Fibroblast of lung (primary cell): ENCODE results near the gene SIK3. TPM values are rescaled to one million over a fixed set of nuclear protein-coding genes. Genes with fewer than 3 reads are reported as not detected.
A peak's percentile ranks its signal among the peaks of the same experiment; 100 is the strongest.

Experiments used
- DNase-seq, 2 donors: peaks; one replicate each; pipeline versions ENCODE4 v3.0.0 to v3.0.0-alpha.2; 2010; ENCODE audit warnings: low read depth in 2 of 2
- H2AFZ ChIP-seq: 2 replicates; pipeline ENCODE4 v1.5.1; 2012; ENCODE audit warnings: low read length, control low read depth, inconsistent platforms
- H3K27ac ChIP-seq: 2 replicates; pipeline ENCODE4 v1.5.1; 2011; ENCODE audit warnings: low read length, control low read depth; ENCODE audit not compliant: insufficient read depth
- H3K27me3 ChIP-seq: 2 replicates; pipeline ENCODE4 v1.5.1; 2011; ENCODE audit warnings: mild to moderate bottlenecking, low read length; ENCODE audit not compliant: control insufficient read depth, insufficient read depth
- H3K36me3 ChIP-seq: 2 replicates; pipeline ENCODE4 v1.5.1; 2011; ENCODE audit warnings: low read length; ENCODE audit not compliant: control insufficient read depth, insufficient read depth
- H3K4me1 ChIP-seq: 2 replicates; pipeline ENCODE4 v1.5.1; 2011; ENCODE audit warnings: low read length; ENCODE audit not compliant: control insufficient read depth, insufficient read depth; ENCODE audit errors: extremely low read depth
- H3K4me2 ChIP-seq: 2 replicates; pipeline ENCODE4 v1.5.1; 2011; ENCODE audit warnings: low read length, control low read depth; ENCODE audit not compliant: insufficient read depth; ENCODE audit errors: extremely low read depth
- H3K4me3 ChIP-seq, 4 experiments: fragments of 200-600 bp in 1 of 4; sonication (generic) in 1 of 4; replicated peaks in 1 of 4; 2 replicates each; pipeline ENCODE4 v1.5.1; 2011 to 2016; ENCODE audit warnings: low read length in 4 of 4, low read depth in 3 of 4, mild to moderate bottlenecking in 3 of 4, control low read depth in 2 of 4, inconsistent platforms in 1 of 4, mixed read lengths in 1 of 4; ENCODE audit not compliant: insufficient read depth in 1 of 4; ENCODE audit errors: control extremely low read depth in 1 of 4
- H3K79me2 ChIP-seq: 2 replicates; pipeline ENCODE4 v1.5.1; 2012; ENCODE audit warnings: mild to moderate bottlenecking, low read length, inconsistent platforms; ENCODE audit not compliant: control insufficient read depth, insufficient read depth
- H3K9ac ChIP-seq: 2 replicates; pipeline ENCODE4 v1.5.1; 2011; ENCODE audit warnings: mild to moderate bottlenecking, low read length, control low read depth; ENCODE audit not compliant: insufficient read depth
- H3K9me3 ChIP-seq: 2 replicates; pipeline ENCODE4 v1.5.1; 2012; ENCODE audit warnings: low read depth, low read length; ENCODE audit not compliant: control insufficient read depth, insufficient read depth
- H4K20me1 ChIP-seq: 2 replicates; pipeline ENCODE4 v1.5.1; 2011; ENCODE audit warnings: low read length; ENCODE audit not compliant: control insufficient read depth, insufficient read depth; ENCODE audit errors: extremely low read depth
- CTCF ChIP-seq, 2 donors: IDR thresholded peaks in 1 of 2; conservative IDR thresholded peaks in 1 of 2; 1 replicate in 1 of 2; 2 replicates in 1 of 2; pipeline ENCODE4 v1.5.1; 2011 to 2012; ENCODE audit warnings: low read length in 2 of 2, control low read depth in 1 of 2, inconsistent platforms in 1 of 2, low read depth in 1 of 2, mild to moderate bottlenecking in 1 of 2
- EZH2 ChIP-seq: IDR thresholded peaks from 2 replicates; pipeline ENCODE4 v1.5.1; 2012; ENCODE audit warnings: low read length, control low read depth, mild to moderate bottlenecking; ENCODE audit errors: missing control alignments
- polyA plus RNA-seq, 2 donors: library from polyadenylated mRNA; depleted of rRNA in 1 of 2; stranded (reverse) in 1 of 2; unstranded in 1 of 2; fragments of >200 nt; gene quantifications; 2 replicates each; pipeline ENCODE4 v1.2.1, GENCODE V29; 2011 to 2012; ENCODE audit warnings: missing spikeins in 1 of 2
- total RNA-seq: library from RNA; depleted of rRNA; stranded (reverse); fragments of >200 nt; gene quantifications from 2 replicates; pipeline ENCODE4 v1.2.1, GENCODE V29; 2014

SIK3 gene
- total and polyA plus RNA-seq, 2 donors (not counting 1 experiment from before 2014, with no cell fraction given): 7.1 to 22.8 TPM

- H3K9me3 ChIP-seq: no peaks in the 10 kb centered on the region
- H3K36me3 ChIP-seq: peaks cover 3% of the 10 kb centered on the region
- TF ChIP-seq CTCF (conservative IDR thresholded peaks at IDR 0.05 in 1 of 2, IDR thresholded peaks at IDR 0.05 in 1 of 2; ENCODE audit: low read depth in 1 of 2, low read length in 2 of 2): peak; percentile 23 to 29
- no peak for TF ChIP-seq EZH2
- H3K4me3 ChIP-seq: peak overlapping the region; percentile 83 to 99 (median 96)
- H3K27me3 ChIP-seq: no peaks in the 10 kb centered on the region
- H3K27ac ChIP-seq: peak overlapping the region; percentile 98
- peaks cover 60% of the 10 kb centered on the region for H3K79me2 ChIP-seq
- H3K4me2 ChIP-seq: peak overlapping the region; percentile 99
- H2AFZ ChIP-seq: no peak overlapping the region
- H4K20me1 ChIP-seq: peaks cover 2% of the 10 kb centered on the region
- H3K4me1 ChIP-seq: peaks cover 7% of the 10 kb centered on the region
- DNase-seq: peak; percentile 38 to 56
- peak overlapping the region; percentile 86 for H3K9ac ChIP-seq
These were observed 47.1 kb upstream of the SIK3 start for GRCh38 chr11:117145393-117145761.

- no peak for TF ChIP-seq CTCF (conservative IDR thresholded peaks at IDR 0.05 in 1 of 2, IDR thresholded peaks at IDR 0.05 in 1 of 2; ENCODE audit: low read depth in 1 of 2, low read length in 2 of 2)
- no peak for TF ChIP-seq EZH2
- DNase-seq: peak; percentile 73 to 81
- peaks cover 54% of the 10 kb centered on the region for H3K79me2 ChIP-seq
- H3K4me1 ChIP-seq: peaks cover 7% of the 10 kb centered on the region
- H3K27me3 ChIP-seq: no peaks in the 10 kb centered on the region
- peak overlapping the region; percentile 55 for H2AFZ ChIP-seq
- H3K9me3 ChIP-seq: no peaks in the 10 kb centered on the region
- peak overlapping the region; percentile 99 for H3K4me2 ChIP-seq
- H3K9ac ChIP-seq: peak overlapping the region; percentile 86
- peak overlapping the region; percentile 98 for H3K27ac ChIP-seq
- peak overlapping the region; percentile 83 to 99 (median 96) for H3K4me3 ChIP-seq
- peaks cover 3% of the 10 kb centered on the region for H3K36me3 ChIP-seq
- peaks cover 2% of the 10 kb centered on the region for H4K20me1 ChIP-seq
These were observed 46.5 kb upstream of the SIK3 start for GRCh38 chr11:117144477-117145392.

- Histone ChIP-seq H3K4me2 (peak within 1 kb of the TSS; percentile 99), H3K27ac (peak within 1 kb of the TSS; percentile 98), H4K20me1 (peaks cover 2% of the 10 kb centered on the region), H3K36me3 (peaks cover 3% of the 10 kb centered on the region), H3K27me3 (no peaks in the 10 kb centered on the region), H3K4me1 (peaks cover 7% of the 10 kb centered on the region), H3K9me3 (no peaks in the 10 kb centered on the region), H2AFZ (peak within 1 kb of the TSS; percentile 100), H3K79me2 (peaks cover 47% of the 10 kb centered on the region), H3K4me3 (peak within 1 kb of the TSS; percentile 83 to 99 (median 96)), H3K9ac (peak within 1 kb of the TSS; percentile 86)
- TF ChIP-seq EZH2 (no peak), CTCF (conservative IDR thresholded peaks at IDR 0.05 in 1 of 2, IDR thresholded peaks at IDR 0.05 in 1 of 2; ENCODE audit: low read depth in 1 of 2, low read length in 2 of 2) (no peak)
- peak; percentile 88 to 90 for DNase-seq
These were observed 45.7 kb upstream of the SIK3 start, which contains the start of gene PAFAH1B2 for GRCh38 chr11:117143871-117144476. PAFAH1B2 (plus strand) TSS chr11:117144287; CDS start chr11:117152448, 8,161 bp downstream.
